Measurements from ENCODE around the gene RALGAPB.
A peak's percentile ranks its signal among the peaks of the same experiment; 100 is the strongest.
"Not testable (repeated sequence)": the region's sequence is repeated elsewhere in the genome, so short reads cannot be mapped to it uniquely, and the experiment has no call there.

The RALGAPB gene

GRCh38 chr20:38434301-38434741, 38.3 kb upstream of the RALGAPB start:
- peak overlapping the region; percentile 85 for H3K4me3 ChIP-seq (ENCODE audit: low read depth, low read length)
- DNase-seq (ENCODE audit: low read depth) = peak; percentile 69
- TF ChIP-seq MYC (IDR thresholded peaks at IDR 0.05; ENCODE audit: low read depth, low read length) = no peak; the same call in none of the 2 replicates

GRCh38 chr20:38434770-38435554, 37.7 kb upstream of the RALGAPB start, which contains the start of gene SNHG17:
Gene SNHG17 (minus strand): TSS chr20:38435328.
- peak; percentile 99 for TF ChIP-seq POLR2A (IDR thresholded peaks at IDR 0.05; ENCODE audit: extremely low read depth, insufficient read length)
- TF ChIP-seq CTCF (IDR thresholded peaks at IDR 0.05; ENCODE audit: low read depth, low read length) = peak; percentile 99
- peak; percentile 100 for TF ChIP-seq MYC (IDR thresholded peaks at IDR 0.05; ENCODE audit: low read depth, low read length)
- peak; percentile 96 for TF ChIP-seq MAX (IDR thresholded peaks at IDR 0.05; ENCODE audit: low read depth, low read length)
- H3K4me3 ChIP-seq (ENCODE audit: low read depth, low read length) = peak within 1 kb of the TSS; percentile 85
- peak; percentile 97 for DNase-seq (ENCODE audit: low read depth)

- no peak for TF ChIP-seq POLR2A (IDR thresholded peaks at IDR 0.05; ENCODE audit: extremely low read depth, insufficient read length)
- no peak for TF ChIP-seq MYC (IDR thresholded peaks at IDR 0.05; ENCODE audit: low read depth, low read length)
- TF ChIP-seq CTCF (IDR thresholded peaks at IDR 0.05; ENCODE audit: low read depth, low read length) = no peak
- no peak for TF ChIP-seq MAX (IDR thresholded peaks at IDR 0.05; ENCODE audit: low read depth, low read length)
- H3K4me3 ChIP-seq (ENCODE audit: low read depth, low read length) = peak overlapping the region; percentile 85
- DNase-seq (ENCODE audit: low read depth) = no peak
Observed at GRCh38 chr20:38435555-38435939, 37.1 kb upstream of the RALGAPB start.

- no peak for DNase-seq (ENCODE audit: low read depth)
- H3K4me3 ChIP-seq (ENCODE audit: low read depth, low read length) = no peak overlapping the region
- TF ChIP-seq MYC (IDR thresholded peaks at IDR 0.05; ENCODE audit: low read depth, low read length) (no peak), MAX (IDR thresholded peaks at IDR 0.05; ENCODE audit: low read depth, low read length) (no peak), CTCF (IDR thresholded peaks at IDR 0.05; ENCODE audit: low read depth, low read length) (no peak), POLR2A (IDR thresholded peaks at IDR 0.05; ENCODE audit: extremely low read depth, insufficient read length) (no peak)
Observed at GRCh38 chr20:38437796-38438195, 34.8 kb upstream of the RALGAPB start.

GRCh38 chr20:38441110-38441509, 31.5 kb upstream of the RALGAPB start:
- not testable (repeated sequence) for H3K4me3 ChIP-seq (ENCODE audit: low read depth, low read length); DNase-seq (ENCODE audit: low read depth)

- H3K4me3 ChIP-seq (ENCODE audit: low read depth, low read length) = no peak overlapping the region
- no peak for TF ChIP-seq MAX (IDR thresholded peaks at IDR 0.05; ENCODE audit: low read depth, low read length)
- no peak for TF ChIP-seq POLR2A (IDR thresholded peaks at IDR 0.05; ENCODE audit: extremely low read depth, insufficient read length)
- TF ChIP-seq MYC (IDR thresholded peaks at IDR 0.05; ENCODE audit: low read depth, low read length) = no peak
- TF ChIP-seq CTCF (IDR thresholded peaks at IDR 0.05; ENCODE audit: low read depth, low read length) = no peak
- DNase-seq (ENCODE audit: low read depth) = no peak
Observed at GRCh38 chr20:38441916-38442315, 30.7 kb upstream of the RALGAPB start.

GRCh38 chr20:38445381-38445796, 27.3 kb upstream of the RALGAPB start:
- H3K4me3 ChIP-seq (ENCODE audit: low read depth, low read length) = no peak overlapping the region
- no peak for DNase-seq (ENCODE audit: low read depth)
- TF ChIP-seq POLR2A (IDR thresholded peaks at IDR 0.05; ENCODE audit: extremely low read depth, insufficient read length) (no peak), CTCF (IDR thresholded peaks at IDR 0.05; ENCODE audit: low read depth, low read length) (no peak), MAX (IDR thresholded peaks at IDR 0.05; ENCODE audit: low read depth, low read length) (no peak), MYC (IDR thresholded peaks at IDR 0.05; ENCODE audit: low read depth, low read length) (no peak)

All from NB4 (cell line).